Testis (tissue), 3 donors: ENCODE measurements around the gene BGLAP. TPM values are rescaled to one million over a fixed set of nuclear protein-coding genes. Genes with fewer than 3 reads are reported as not detected.

ENCODE experiments used
- DNase-seq: peaks from one replicate; pipeline ENCODE4 v3.0.0-alpha.2; 2019
- H3K27ac ChIP-seq, 2 donors: fragments of 200-600 bp; sonication (generic); one replicate each; pipeline ENCODE4 v1.5.1; 2019
- H3K27me3 ChIP-seq: fragments of 200-600 bp; sonication (generic); one replicate; pipeline ENCODE4 v1.5.1; 2019
- H3K36me3 ChIP-seq: fragments of 200-600 bp; sonication (generic); one replicate; pipeline ENCODE4 v1.5.1; 2017; ENCODE audit warnings: low read depth; ENCODE audit errors: missing control alignments
- H3K4me1 ChIP-seq: fragments of 200-600 bp; sonication (generic); one replicate; pipeline ENCODE4 v1.5.1; 2019
- H3K4me3 ChIP-seq, 2 donors: fragments of 200-600 bp; sonication (generic); one replicate each; pipeline ENCODE4 v1.5.1; 2017 to 2019
- H3K9me3 ChIP-seq: fragments of 200-600 bp; sonication (generic); one replicate; pipeline ENCODE4 v1.5.1; 2017
- POLR2A ChIP-seq: fragments of 450-650 bp; IDR thresholded peaks from one replicate; pipeline ENCODE4 v1.6.1; 2017; ENCODE audit warnings: antibody characterized with exemption, mild to moderate bottlenecking, moderate library complexity
- WGBS, 2 donors: methylation state at CpG; one replicate each; pipeline ENCODE4 v1.1.5; 2018; 5-methylcytosine and 5-hydroxymethylcytosine counted together
- intact Hi-C: fragments of 100-400 bp; cut with DNase I; formaldehyde crosslinking; loops from one replicate; pipeline ENCODE4 v1.15.1; 2023; ENCODE audit warnings: low total_unique reads
- polyA plus RNA-seq: library from polyadenylated mRNA; stranded (reverse); fragments of 350-450 nt; fragmentation: Illumina TruSeq; extraction: RNeasy Lipid Tissue Mini Kit (QIAGEN cat#74804); gene quantifications from one replicate; pipeline ENCODE4 v1.2.3, GENCODE V29; 2014; ENCODE audit warnings: low read depth, low replicate concordance; ENCODE audit not compliant: insufficient read depth
- total RNA-seq, 2 donors: library from RNA; depleted of rRNA; stranded (reverse); fragments of >200 nt; gene quantifications; one replicate each; pipeline ENCODE4 v1.2.3, GENCODE V29; 2016
- TF ChIP-seq, protein P1 (sequence below), 3 experiments: fragments of 450-650 bp in 2 of 3; fragments of 200-600 bp in 1 of 3; sonication (generic) in 1 of 3; IDR thresholded peaks; one replicate each; pipeline ENCODE4 v1.5.1; 2016 to 2019; ENCODE audit warnings: antibody characterized with exemption in 3 of 3, mild to moderate bottlenecking in 2 of 3, moderate library complexity in 1 of 3

The BGLAP gene
- total and polyA plus RNA-seq, 3 donors from 2014 or later: 1.1 to 1.5 TPM; not detected in 1

DNA sequence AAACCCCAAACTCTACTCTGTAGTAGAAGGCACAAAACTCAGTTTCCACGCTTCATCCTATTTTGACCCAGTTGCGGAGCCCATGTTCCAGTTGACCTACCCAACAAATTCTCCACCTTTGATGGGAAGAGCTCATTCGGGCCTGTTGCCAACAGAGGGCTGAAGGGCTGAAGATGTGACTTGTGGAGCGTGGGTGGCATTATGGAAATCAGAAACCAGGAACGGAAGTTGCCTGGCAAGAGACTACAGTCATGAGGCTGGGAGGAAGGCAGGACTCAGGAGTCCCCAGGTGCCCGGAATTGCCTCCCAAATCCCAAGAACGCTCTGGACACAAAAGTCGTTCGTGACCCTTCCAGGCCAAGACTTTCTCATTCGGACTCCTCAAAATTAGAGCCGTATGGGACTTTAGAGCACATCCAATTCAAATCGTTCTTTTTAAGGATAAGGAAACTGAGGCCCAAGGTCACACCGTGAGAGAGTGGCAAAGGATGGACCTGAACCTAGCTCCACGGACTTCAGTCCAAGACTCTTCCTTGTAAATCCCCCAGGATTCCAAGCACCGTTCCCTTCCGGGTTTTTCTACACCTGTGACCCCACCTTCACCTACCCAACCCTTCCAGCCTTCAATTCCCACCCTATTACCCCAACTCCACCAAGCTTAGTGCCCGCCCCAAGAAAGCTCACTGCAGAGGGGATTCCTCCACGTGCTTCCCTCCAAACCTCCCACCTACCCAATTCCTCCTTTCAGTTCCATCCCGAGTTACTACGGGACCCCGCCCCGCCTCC is 39.9 kb downstream of the BGLAP start:
- H3K4me1 ChIP-seq: peaks cover 20% of the 10 kb centered on the region
- intact Hi-C loops: no loop called here
- no peaks in the 10 kb centered on the region for H3K27me3 ChIP-seq
- peak overlapping the region; percentile 86 to 91 for H3K27ac ChIP-seq
- peak overlapping the region; percentile 88 to 93 for H3K4me3 ChIP-seq
- peak; percentile 33 for DNase-seq
- no peak for TF ChIP-seq POLR2A
- TF ChIP-seq, protein P1, sequence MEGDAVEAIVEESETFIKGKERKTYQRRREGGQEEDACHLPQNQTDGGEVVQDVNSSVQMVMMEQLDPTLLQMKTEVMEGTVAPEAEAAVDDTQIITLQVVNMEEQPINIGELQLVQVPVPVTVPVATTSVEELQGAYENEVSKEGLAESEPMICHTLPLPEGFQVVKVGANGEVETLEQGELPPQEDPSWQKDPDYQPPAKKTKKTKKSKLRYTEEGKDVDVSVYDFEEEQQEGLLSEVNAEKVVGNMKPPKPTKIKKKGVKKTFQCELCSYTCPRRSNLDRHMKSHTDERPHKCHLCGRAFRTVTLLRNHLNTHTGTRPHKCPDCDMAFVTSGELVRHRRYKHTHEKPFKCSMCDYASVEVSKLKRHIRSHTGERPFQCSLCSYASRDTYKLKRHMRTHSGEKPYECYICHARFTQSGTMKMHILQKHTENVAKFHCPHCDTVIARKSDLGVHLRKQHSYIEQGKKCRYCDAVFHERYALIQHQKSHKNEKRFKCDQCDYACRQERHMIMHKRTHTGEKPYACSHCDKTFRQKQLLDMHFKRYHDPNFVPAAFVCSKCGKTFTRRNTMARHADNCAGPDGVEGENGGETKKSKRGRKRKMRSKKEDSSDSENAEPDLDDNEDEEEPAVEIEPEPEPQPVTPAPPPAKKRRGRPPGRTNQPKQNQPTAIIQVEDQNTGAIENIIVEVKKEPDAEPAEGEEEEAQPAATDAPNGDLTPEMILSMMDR (IDR thresholded peaks at IDR 0.05): no peak
- no peaks in the 10 kb centered on the region for H3K36me3 ChIP-seq
- WGBS, 2 donors: 4 to 5% methylated on average over 22 of the region's 22 CpGs
- H3K9me3 ChIP-seq: no peaks in the 10 kb centered on the region

DNA sequence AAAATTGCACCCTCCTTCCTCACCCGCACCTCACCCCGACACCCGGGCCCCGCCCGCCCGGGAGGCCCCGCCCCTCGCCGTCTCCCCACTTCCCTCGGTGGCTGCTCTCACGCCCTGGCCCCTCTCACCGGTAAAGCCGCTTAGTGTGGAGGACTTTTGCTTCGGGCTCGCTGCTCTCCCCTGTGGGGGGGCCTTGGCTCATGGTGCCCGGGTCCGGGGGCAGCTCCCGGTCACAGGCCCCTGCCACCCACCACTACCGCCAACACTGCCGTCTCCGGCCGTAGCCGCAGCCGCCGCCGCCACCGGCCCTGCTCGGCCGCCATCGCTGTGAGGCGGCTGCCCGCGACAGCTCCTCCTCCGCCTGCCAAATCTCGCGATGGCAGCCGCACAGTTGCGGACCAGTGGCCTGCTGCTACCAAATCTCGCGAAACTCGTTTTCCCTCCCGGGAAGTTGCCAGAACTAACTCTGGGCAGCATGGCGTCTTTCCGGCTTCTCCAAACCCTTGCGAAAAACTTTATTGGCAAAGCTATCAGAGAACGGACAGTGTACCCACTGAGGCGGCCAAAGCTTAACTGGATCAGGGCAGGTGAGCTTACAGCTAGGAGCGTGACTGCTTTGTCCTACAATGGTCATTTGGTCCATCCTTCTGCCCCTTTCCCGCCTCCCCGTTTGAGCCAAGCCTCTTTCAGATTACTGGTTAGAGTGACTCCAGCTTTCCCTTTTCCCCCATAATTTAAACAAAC is 40.7 kb downstream of the BGLAP start, which contains the start of gene SMG5:
Gene SMG5, minus strand, starts transcription at position 347 of the 744 bp plus-strand sequence. Its CDS starts 145 bp downstream, at position 202.
- intact Hi-C loops: no loop called here
- DNase-seq: peak; percentile 98

DNA sequence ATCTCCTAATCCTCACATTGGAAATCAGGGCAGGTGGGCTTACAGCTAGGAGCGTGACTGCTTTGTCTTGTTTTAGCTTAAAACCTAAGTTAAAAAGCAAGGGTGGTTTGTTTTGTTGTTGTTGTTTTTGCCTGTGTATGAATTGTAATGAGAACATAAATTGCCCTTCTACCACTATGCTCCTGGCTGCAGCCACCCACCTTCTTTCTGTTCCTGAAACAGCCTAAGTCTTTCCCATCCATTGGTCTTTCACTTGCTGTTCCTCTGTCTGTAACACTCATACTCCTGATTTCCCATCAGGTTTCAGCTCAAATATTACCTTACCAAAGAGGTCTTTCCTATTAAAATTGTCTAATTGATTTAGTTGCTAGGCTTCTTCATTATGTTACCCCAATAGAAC is 41.5 kb downstream of the BGLAP start:
- 79 to 86% methylated on average over 1 of the region's 1 CpG for WGBS, 2 donors
- Histone ChIP-seq H3K27ac (no peak overlapping the region), H3K36me3 (no peaks in the 10 kb centered on the region), H3K9me3 (no peaks in the 10 kb centered on the region), H3K4me3 (peak overlapping the region; percentile 88 to 93), H3K4me1 (peaks cover 20% of the 10 kb centered on the region), H3K27me3 (no peaks in the 10 kb centered on the region)
- intact Hi-C loops: no loop called here
- TF ChIP-seq, protein P1 (IDR thresholded peaks at IDR 0.05): no peak
- no peak for TF ChIP-seq POLR2A
- no peak for DNase-seq

More for the DNA sequence above, 40.7 kb downstream of the BGLAP start, which contains the start of gene SMG5:
- 1 to 3% methylated on average over 18 to 50 of the region's 50 CpGs for WGBS, 2 donors
- Histone ChIP-seq H3K27me3 (no peaks in the 10 kb centered on the region), H3K4me3 (peak within 1 kb of the TSS; percentile 88 to 93), H3K27ac (peak within 1 kb of the TSS; percentile 86 to 91), H3K9me3 (no peaks in the 10 kb centered on the region), H3K36me3 (no peaks in the 10 kb centered on the region), H3K4me1 (peaks cover 20% of the 10 kb centered on the region)
- TF ChIP-seq, protein P1 (IDR thresholded peaks at IDR 0.05): no peak
- no peak for TF ChIP-seq POLR2A

DNA sequence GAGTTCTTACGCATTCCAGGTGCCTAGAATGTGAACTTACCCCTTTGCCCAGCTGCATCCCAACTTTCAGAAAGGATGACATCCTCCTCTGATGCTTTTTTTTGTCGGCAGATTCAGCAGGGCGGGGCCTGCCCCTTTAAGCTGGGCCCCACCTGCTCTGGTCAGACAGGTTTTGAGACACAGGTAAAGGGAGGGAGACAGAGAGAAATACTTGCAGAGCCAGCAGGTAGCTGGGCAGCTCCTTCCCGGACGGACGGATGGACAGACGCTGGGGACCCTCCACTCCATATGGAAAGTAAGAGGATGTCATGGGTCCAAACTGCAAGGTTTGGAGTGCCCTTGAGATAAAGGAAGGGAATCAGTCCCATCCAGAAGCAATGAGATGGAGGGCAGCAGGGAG is 42.1 kb downstream of the BGLAP start, which contains the start of gene TMEM79:
Gene TMEM79, plus strand, starts transcription at position 214 of the 400 bp plus-strand sequence. CDS start 902 bp downstream, outside the sequence.
- 89 to 93% methylated on average over 7 of the region's 7 CpGs for WGBS, 2 donors
- Histone ChIP-seq H3K4me3 (peak within 1 kb of the TSS; percentile 88 to 93), H3K27me3 (no peaks in the 10 kb centered on the region), H3K4me1 (peaks cover 20% of the 10 kb centered on the region), H3K27ac (peak within 1 kb of the TSS; percentile 63 to 86), H3K9me3 (no peaks in the 10 kb centered on the region), H3K36me3 (no peaks in the 10 kb centered on the region)
- intact Hi-C loops: no loop called here
- TF ChIP-seq POLR2A: no peak
- TF ChIP-seq, protein P1 (IDR thresholded peaks at IDR 0.05): no peak
- no peak for DNase-seq
